GM18519 (cell line): ENCODE results near the gene ADAMTSL5.

ENCODE experiments used
- ATAC-seq: cut with Tn5 transposase; IDR thresholded peaks from one replicate; pipeline ENCODE4 v1.9.1; 2021; ENCODE audit warnings: mild to moderate bottlenecking, moderate library complexity; ENCODE audit not compliant: unreplicated experiment, low FRiP score

Gene ADAMTSL5

DNA sequence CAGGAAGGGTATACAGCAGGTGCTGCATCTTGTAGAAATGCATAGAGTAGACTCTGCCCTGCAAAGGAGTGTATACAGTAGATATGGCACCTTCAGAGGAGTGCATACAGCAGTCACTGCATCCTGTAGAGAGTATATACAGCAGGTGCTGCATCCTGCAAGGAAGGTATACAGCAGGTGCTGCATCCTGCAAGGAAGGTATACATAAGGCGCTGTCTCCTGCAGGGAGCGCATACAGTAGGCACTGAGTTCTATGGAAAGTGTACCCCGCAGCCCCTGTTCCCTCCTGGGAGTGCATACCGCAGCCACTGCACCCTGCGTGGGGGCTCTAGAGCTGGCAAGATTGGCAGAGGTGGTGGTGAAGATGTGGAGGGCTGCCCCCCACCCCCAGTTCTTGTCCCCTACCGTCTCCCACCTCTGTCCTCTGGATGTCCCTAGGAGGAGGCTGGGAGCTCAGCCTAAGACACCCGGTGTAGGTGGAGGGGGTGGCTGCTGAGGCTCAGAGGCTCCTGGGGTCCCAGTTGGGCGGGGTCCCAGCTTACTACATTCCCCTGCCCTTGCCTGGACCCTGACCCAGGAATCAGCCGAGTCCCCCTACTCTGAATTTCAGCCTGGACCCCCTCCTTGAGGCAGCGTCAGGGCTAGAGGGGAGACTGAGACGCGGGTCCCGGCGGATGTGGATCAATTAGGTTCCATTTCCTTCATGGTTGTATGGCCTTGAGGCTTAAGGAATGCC is 2.3 kb upstream of the ADAMTSL5 start:
- ATAC-seq = no peak

GRCh38 chr19:1514295-1514661 is 1.5 kb upstream of the ADAMTSL5 start:
- no peak for ATAC-seq

DNA sequence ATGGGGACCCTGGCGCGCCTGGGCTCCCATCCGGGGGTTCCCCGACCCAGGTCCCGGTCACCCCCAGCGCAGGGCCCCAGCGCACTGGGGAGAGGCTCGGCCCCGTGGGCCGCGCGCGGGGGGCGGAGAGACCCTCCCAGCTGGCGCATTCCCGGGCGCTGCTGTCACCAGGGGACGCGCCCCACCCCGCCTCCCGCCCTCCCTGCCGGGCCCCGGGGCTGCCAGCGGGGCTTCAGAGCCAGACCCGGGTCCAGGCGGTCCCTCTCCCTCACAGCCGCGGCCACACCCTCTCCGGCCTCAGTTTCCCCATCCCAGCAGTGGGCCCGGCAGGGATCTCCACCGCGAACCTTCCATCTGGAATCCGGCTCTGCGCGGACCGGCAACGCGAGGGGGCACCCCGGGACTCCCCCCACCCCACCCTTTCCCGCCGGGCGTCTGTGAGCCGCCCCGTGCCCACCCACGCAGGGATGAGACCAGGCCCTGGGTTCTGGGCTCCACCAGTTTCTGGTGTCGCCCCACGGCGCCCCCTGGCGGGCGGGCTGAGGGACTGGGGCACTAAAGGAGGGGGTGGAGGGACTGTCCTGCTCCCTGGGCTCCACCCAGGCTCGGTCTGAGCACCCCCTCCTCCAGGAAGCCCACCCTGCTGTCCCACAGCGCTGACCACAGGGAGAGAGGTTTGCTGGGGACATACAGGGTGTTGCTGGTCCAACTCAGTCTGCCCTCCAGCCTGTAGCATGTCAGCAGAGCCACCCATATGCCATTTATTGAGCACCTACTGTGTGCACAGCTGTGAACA is 878 bp upstream of the ADAMTSL5 start:
- ATAC-seq = no peak

DNA sequence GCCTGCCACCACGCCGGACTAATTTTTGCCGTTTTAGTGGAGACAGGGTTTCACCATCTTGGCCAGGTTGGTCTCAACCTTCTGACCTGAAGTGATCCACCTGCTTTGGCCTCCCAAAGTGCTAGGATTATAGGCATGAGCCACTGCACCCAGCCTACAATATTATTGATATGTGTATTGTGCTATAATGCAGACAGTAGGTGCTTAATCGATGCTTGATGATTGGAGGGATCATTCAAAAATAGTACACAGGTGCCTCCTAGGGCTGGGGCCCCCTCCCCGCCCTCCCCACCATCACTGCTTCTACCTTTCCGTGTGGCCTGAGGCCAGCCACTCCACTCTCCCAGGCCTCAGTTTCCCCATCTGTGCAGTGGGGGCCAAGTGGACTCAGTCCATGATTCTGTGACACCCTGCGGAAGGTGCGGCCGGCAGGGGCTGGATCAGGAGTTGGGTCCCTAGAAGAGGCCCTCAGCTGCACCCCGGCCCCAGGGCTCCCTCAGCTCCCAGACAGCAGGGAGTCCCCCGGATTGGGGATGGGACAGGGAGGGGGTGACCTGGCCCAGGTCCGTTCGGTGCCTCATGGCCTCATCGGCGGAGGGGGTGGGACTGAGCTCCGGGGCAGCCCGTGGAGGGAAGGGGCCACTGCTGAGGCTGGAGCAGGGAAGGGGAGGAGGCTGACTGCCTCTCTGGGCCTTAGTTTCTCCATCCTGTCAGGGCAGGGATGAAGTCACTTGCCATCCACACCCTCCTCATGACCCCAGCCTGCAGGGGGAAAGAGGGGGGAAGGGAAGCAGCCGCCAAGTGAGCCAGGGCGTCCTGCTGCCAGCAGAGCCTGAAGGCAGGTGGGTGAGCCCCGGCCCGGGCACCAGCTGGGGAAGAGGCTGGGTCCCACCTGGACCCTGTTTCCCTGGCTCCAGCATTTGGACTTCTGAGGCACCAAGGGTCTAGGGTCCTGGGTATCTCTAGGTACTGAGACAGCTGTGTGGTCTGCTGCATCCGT is 1.2 kb downstream of the ADAMTSL5 start:
- no peak for ATAC-seq

GRCh38 chr19:1510807-1511206 is 2.0 kb downstream of the ADAMTSL5 start:
- no peak for ATAC-seq

- no peak for ATAC-seq
Measured at GRCh38 chr19:1510442-1510806, 2.4 kb downstream of the ADAMTSL5 start.

- ATAC-seq = no peak
Measured at GRCh38 chr19:1509602-1510441, 3.0 kb downstream of the ADAMTSL5 start.

DNA sequence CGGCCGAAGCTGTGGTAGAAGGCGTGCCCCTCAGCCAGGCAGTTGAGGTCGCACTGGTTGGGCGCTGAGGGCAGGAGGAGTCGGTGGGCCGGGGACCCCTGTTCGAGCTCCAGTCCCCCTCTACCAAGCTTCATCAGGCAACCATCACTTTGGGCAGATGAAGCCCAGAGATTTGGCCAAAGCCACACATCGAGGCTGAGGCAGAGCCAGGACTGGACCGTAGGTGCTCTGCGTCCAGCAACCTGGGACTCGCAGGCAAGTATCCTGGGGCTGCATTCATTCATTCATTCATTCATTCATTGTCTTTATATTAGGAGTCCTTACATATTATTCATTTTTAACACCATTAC is 4.3 kb downstream of the ADAMTSL5 start:
- no peak for ATAC-seq

DNA sequence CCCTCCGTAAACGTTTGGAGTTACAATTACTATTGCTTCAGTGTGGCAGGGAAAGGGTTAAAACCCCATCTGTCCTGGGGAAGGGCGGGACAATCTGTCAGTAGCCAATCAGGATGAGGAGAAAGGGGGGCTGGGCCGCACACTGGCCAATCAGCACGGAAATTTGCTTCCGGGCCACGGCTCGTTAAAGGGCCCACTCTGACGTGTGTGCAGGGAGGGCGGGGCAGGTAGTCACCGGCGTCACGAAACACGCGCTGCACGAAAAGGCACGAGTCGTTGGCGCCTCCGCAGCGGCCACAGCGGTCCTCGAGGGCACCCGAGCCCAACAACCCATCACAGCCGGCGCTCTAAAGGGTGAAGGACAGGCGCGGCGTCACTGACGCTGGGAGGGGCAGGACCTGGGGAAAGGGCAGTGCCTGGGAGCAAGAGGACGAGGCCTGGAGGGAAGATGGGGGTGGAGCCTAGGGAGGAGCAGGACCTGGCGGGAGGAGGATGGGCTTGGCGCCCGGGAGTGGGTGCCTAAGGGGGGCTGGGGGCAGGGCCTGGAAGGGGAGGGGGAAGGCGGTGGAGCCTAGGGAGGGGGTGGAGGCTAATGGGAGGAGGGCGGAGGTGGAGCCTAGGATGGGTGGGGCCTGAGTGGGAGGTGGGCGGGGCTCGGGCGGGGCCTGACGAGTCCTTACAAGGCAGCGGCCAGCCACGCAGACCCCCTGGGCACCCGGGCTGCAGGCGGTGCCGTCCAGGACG is 4.9 kb downstream of the ADAMTSL5 start:
- no peak for ATAC-seq

DNA sequence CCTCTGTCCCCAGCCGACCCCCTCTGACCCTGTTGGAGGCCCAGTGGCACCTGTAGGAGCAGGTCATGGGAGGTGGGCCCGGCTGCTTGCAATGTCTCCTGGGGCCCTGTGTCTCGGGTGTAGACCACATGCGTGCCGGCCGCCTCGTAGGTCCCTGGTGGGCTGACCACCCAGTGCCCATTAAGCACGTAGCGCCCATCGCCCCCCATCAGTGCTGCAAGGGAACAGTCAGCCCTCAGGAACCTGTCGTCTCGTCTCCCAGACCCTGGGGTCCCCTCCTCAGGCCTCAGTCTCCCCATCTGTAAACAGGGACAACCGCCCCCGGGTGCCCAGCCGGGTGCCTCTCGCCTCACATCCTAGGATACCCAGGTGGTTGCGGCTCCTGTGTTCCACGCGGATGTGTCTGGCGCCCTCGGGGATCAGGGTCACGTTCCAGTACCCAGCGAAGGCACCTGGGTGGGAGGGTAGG is 5.6 kb downstream of the ADAMTSL5 start:
- ATAC-seq = no peak

- ATAC-seq = no peak
Measured at GRCh38 chr19:1505991-1506881, 6.6 kb downstream of the ADAMTSL5 start.

- no peak for ATAC-seq
Measured at GRCh38 chr19:1505012-1505411, 7.8 kb downstream of the ADAMTSL5 start.

DNA sequence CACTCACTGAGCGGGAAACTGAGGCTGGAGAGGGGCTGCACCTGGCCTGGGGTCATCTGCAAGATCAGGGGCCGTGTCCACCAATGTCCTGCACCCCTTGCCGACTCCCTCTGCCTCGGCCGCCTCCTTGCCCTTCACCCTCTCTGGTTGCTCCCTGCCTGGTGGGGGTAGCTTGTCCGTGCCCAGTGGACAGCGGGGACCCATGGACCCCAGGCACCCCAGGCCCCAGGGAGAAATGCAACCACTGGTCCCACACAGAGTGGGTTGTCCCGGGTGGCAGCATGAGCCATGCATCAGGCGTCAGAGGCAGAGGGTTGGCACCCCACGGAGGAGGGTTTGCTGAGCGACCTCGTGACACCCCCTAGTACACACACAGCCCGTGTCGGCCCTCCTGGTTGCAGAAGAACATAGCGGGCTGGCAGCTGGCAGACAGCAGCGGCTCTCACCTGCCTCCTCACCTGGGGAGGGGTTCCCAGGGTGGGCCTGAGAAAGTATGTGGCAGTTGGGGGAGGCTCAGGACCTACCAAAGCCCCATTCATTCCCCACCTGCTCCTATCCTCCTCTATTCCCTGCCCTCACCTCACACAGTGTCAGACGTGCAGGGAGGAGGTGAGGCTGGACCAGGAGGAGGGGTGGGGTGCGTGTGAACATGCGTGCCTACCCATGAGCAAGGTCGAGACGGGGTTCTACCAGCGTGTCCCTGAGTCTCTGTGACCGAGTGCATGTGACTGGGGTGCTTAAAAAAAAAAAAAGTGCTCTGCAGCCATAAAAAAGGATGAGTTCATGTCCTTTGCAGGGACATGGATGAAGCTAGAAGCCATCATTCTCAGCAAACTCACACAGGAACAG is 8.7 kb downstream of the ADAMTSL5 start:
- no peak for ATAC-seq

- ATAC-seq = no peak
Measured at GRCh38 chr19:1503089-1503924, 9.5 kb downstream of the ADAMTSL5 start.

GRCh38 chr19:1502433-1503088 is 10.3 kb downstream of the ADAMTSL5 start:
- ATAC-seq = no peak

DNA sequence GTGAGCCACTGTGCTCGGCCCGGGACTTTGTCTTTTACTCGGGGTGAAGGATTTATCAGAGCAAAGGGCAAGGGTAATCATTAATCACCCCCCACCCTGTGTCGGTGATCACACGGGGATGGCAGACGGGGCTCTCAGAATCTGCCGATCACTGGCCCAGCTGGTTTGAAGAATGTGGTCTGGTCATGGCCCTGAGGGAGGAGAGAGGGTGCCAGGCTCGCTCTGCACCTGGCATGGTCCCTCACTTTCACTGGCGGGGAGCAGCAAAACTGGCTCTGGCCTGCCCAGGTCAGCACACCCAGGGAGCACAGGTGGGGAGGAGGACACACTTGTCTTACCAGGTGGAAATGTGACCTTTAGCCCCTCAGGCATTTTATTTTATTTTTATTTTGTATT is 11.6 kb downstream of the ADAMTSL5 start:
- ATAC-seq = no peak
